K562 (cell line): ENCODE results near the gene GNAI3. TPM values are rescaled to one million over a fixed set of nuclear protein-coding genes. Genes with fewer than 3 reads are reported as not detected.
A peak's percentile ranks its signal among the peaks of the same experiment; 100 is the strongest.

Experiments
- ATAC-seq: fragments of 200-7000 bp; cut with Tn5 transposase; 3 replicates; pipeline ENCODE4 v1.9.1; 2020; ENCODE audit warnings: moderate library complexity
- BruUV-seq: library from RNA; stranded (reverse); fragments of 400-500 nt; replicated peaks from 2 replicates; lab custom pipeline; 2021; lab: Mats Ljungman, UMichigan
- CTCF ChIA-PET: fragments of 300-600 bp; formaldehyde crosslinking; extraction: SDS; loops from one replicate; lab custom pipeline; 2021; ENCODE audit warnings: low intra/inter-chr PET ratio; lab: Yijun Ruan, JAX
- POLR2A ChIA-PET: fragments of 300-600, 350-650 bp; sonication (Branson Sonifier 250); formaldehyde crosslinking; extraction: SDS; loops from one replicate; lab custom pipeline; 2021; ENCODE audit warnings: antibody characterized with exemption, inconsistent platforms; lab: Yijun Ruan, JAX
- DNase-seq, 4 experiments: peaks; one replicate each; pipeline versions ENCODE4 v3.0.0 to v3.0.0-alpha.2; 2011 to 2018; ENCODE audit warnings: low spot score in 3 of 4, mixed read lengths in 3 of 4; ENCODE audit errors: extremely low read depth in 1 of 4
- FAIRE-seq: peaks from 2 replicates; lab custom pipeline; 2011; peaks lifted over from hg19 to GRCh38; lab: Jason Lieb, UNC
- H2AFZ ChIP-seq: 2 replicates; pipeline ENCODE4 v1.6.0; 2011; ENCODE audit warnings: low read depth, low read length, control low read depth, inconsistent platforms
- H3K27ac ChIP-seq: fragments of 200-600 bp; 3 replicates; pipeline ENCODE4 v1.8.0; 2011; ENCODE audit warnings: low read depth, mild to moderate bottlenecking, control low read depth, inconsistent platforms, low read length, moderate library complexity, mixed read lengths; ENCODE audit errors: extremely low read depth
- H3K27me3 ChIP-seq, 2 experiments: fragments of 300-600 bp in 1 of 2; 2 replicates in 1 of 2; 3 replicates in 1 of 2; pipeline versions ENCODE4 v1.6.0 to v1.8.0; 2011; ENCODE audit warnings: inconsistent platforms in 2 of 2, low read length in 2 of 2, mild to moderate bottlenecking in 1 of 2, mixed read lengths in 1 of 2, moderate library complexity in 1 of 2; ENCODE audit not compliant: control insufficient read depth in 2 of 2, insufficient read depth in 2 of 2
- H3K36me3 ChIP-seq: fragments of 300-600 bp; 3 replicates; pipeline ENCODE4 v1.8.0; 2011; ENCODE audit warnings: mild to moderate bottlenecking, low read length, inconsistent platforms; ENCODE audit not compliant: control insufficient read depth, insufficient read depth
- H3K4me1 ChIP-seq, 2 experiments: fragments of 200-600 bp in 1 of 2; replicated peaks in 1 of 2; 2 replicates in 1 of 2; 3 replicates in 1 of 2; pipeline versions ENCODE4 v1.5.1 to v1.8.0; 2011; ENCODE audit warnings: inconsistent platforms in 2 of 2, low read length in 2 of 2, mild to moderate bottlenecking in 1 of 2, mixed read lengths in 1 of 2, moderate library complexity in 1 of 2; ENCODE audit not compliant: control insufficient read depth in 2 of 2, insufficient read depth in 2 of 2
- H3K4me2 ChIP-seq: 2 replicates; pipeline ENCODE4 v1.6.1; 2011; ENCODE audit warnings: low read length, control low read depth, inconsistent platforms, mixed read lengths; ENCODE audit not compliant: insufficient read depth
- H3K4me3 ChIP-seq: fragments of 200-600 bp; sonication (generic), shearing (Covaris generic); 2 replicates; pipeline ENCODE4 v1.5.1; 2016; ENCODE audit warnings: control low read depth, inconsistent platforms
- H3K79me2 ChIP-seq: fragments of 200-600 bp; 3 replicates; pipeline ENCODE4 v1.8.0; 2011; ENCODE audit warnings: low read length, inconsistent platforms; ENCODE audit not compliant: control insufficient read depth, insufficient read depth
- H3K9ac ChIP-seq, 2 experiments: 2 replicates each; pipeline versions ENCODE4 v1.6.0 to v1.6.1; 2011; ENCODE audit warnings: low read depth in 2 of 2, low read length in 2 of 2, control low read depth in 1 of 2, inconsistent platforms in 1 of 2, mild to moderate bottlenecking in 1 of 2, mixed read lengths in 1 of 2; ENCODE audit not compliant: insufficient read depth in 1 of 2
- H3K9me1 ChIP-seq: one replicate; pipeline ENCODE4 v1.6.0; 2011; ENCODE audit warnings: inconsistent platforms, mild to moderate bottlenecking, low read length, moderate library complexity; ENCODE audit not compliant: control insufficient read depth, insufficient read depth
- H3K9me3 ChIP-seq: replicated peaks from 2 replicates; pipeline ENCODE4 v1.5.1; 2011; ENCODE audit warnings: low read depth, low read length, inconsistent platforms; ENCODE audit not compliant: control insufficient read depth, insufficient read depth
- H4K20me1 ChIP-seq: replicated peaks from 2 replicates; pipeline ENCODE4 v1.6.1; 2011; ENCODE audit warnings: low read length, inconsistent platforms, mixed read lengths; ENCODE audit not compliant: control insufficient read depth, insufficient read depth
- ARID2 ChIP-seq: fragments of 450-650 bp; IDR thresholded peaks from 2 replicates; pipeline ENCODE4 v1.6.1; 2017; ENCODE audit warnings: antibody characterized with exemption, mild to moderate bottlenecking
- KLF13 ChIP-seq: fragments of 450-650 bp; IDR thresholded peaks from 2 replicates; pipeline ENCODE4 v1.6.1; 2016; ENCODE audit warnings: missing genetic modification characterization, low read depth, mild to moderate bottlenecking, missing compliant biosample characterization, moderate library complexity, borderline replicate concordance
- MTA1 ChIP-seq: fragments of 450-650 bp; IDR thresholded peaks from 2 replicates; pipeline ENCODE4 v1.6.1; 2017; ENCODE audit warnings: borderline replicate concordance
- NR2C1 ChIP-seq, 2 experiments: fragments of 450-650 bp; IDR thresholded peaks; 2 replicates each; pipeline ENCODE4 v1.6.1; 2017; ENCODE audit warnings: mild to moderate bottlenecking in 2 of 2, antibody characterized with exemption in 1 of 2, inconsistent platforms in 1 of 2, missing compliant biosample characterization in 1 of 2, missing genetic modification characterization in 1 of 2
- NR2C2 ChIP-seq, 2 experiments: fragments of 200-800 bp in 1 of 2; sonication (Bioruptor generic) in 1 of 2; sonication (generic) in 1 of 2; formaldehyde crosslinking in 1 of 2; IDR thresholded peaks; 2 replicates each; pipeline versions ENCODE4 v1.6.1 to v1.8.0; 2016 to 2022; ENCODE audit warnings: mild to moderate bottlenecking in 1 of 2, missing compliant biosample characterization in 1 of 2, missing genetic modification characterization in 1 of 2, missing genetic modification reagents in 1 of 2
- TSHZ1 ChIP-seq: fragments of 250-450 bp; sonication (Bioruptor Pico); IDR thresholded peaks from 2 replicates; pipeline ENCODE4 v1.4.0; 2020; ENCODE audit warnings: mild to moderate bottlenecking, moderate library complexity
- ZNF184 ChIP-seq: sonication (generic); formaldehyde crosslinking; IDR thresholded peaks from 2 replicates; pipeline ENCODE4 v1.5.0; 2020; ENCODE audit warnings: missing genetic modification reagents
- ZNF766 ChIP-seq: fragments of 200-800 bp; sonication (Bioruptor generic); conservative IDR thresholded peaks from 2 replicates; pipeline ENCODE4 v1.6.1; 2016; ENCODE audit warnings: missing genetic modification characterization, missing compliant biosample characterization
- WGBS: fragments of 100-300 bp; shearing (Covaris generic); methylation state at CpG from one replicate; pipeline ENCODE4 v1.1.6; 2016; ENCODE audit warnings: low coverage, mixed read lengths; ENCODE audit not compliant: insufficient coverage; ENCODE audit errors: missing lambda C conversion rate; 5-methylcytosine and 5-hydroxymethylcytosine counted together
- in situ Hi-C: fragments of 300-500 bp; cut with MboI; formaldehyde crosslinking; loops from 4 replicates; pipeline ENCODE4 v1.15.0; 2018; ENCODE audit warnings: inconsistent platforms, mixed read lengths
- intact Hi-C: fragments of 100-400 bp; cut with micrococcal nuclease; formaldehyde crosslinking; loops from 2 replicates; pipeline ENCODE4 v1.14.2; 2022
- polyA plus RNA-seq, 8 experiments: library from polyadenylated mRNA; depleted of rRNA in 4 of 8; stranded (reverse) in 5 of 8; unstranded in 3 of 8; fragments of >200 nt; fragmentation: Nextera tagmentation in 2 of 8; fragmentation: Illumina TruSeq in 1 of 8; extraction: Ambion mirVana in 2 of 8; extraction: Trizol in 1 of 8; gene quantifications; 2 replicates each; pipeline versions ENCODE4 v1.2.1 to v1.2.3, GENCODE V29; 2011 to 2014; ENCODE audit warnings: inconsistent platforms in 1 of 8, missing spikeins in 1 of 8
- total RNA-seq, 7 experiments: library from RNA; depleted of rRNA in 6 of 7; stranded (reverse); fragments of >200 nt in 6 of 7; fragmentation: Illumina TruSeq in 2 of 7; extraction: Trizol in 2 of 7; gene quantifications; 2 replicates each; pipeline versions ENCODE4 v1.2.1 to v1.2.3, GENCODE V29; 2011 to 2021; ENCODE audit warnings: low replicate concordance in 1 of 7
- TF ChIP-seq, protein P1 (sequence below), 2 experiments: IDR thresholded peaks; 2 replicates each; pipeline ENCODE4 v1.6.1; 2012; ENCODE audit warnings: improper control_type of control experiment in 2 of 2, low read depth in 2 of 2, low read length in 2 of 2, borderline replicate concordance in 1 of 2

Gene GNAI3
- total and polyA plus RNA-seq, 9 of the 15 experiments (the other 6 are each of a cell fraction or from before 2014, with no cell fraction given): 6.3 to 13.2 (median 8.9) TPM

- TF ChIP-seq ZNF766 (CRISPR knock-in tag) (no peak), ARID2 (no peak), MTA1 (no peak)
Observed at GRCh38 chr1:109657395-109657794, 109.0 kb downstream of the GNAI3 start (continued).

- intact Hi-C loops: no loop called here
Observed at GRCh38 chr1:109657970-109658369, 109.6 kb downstream of the GNAI3 start.

More at GRCh38 chr1:109657970-109658369, 109.6 kb downstream of the GNAI3 start:
- H2AFZ ChIP-seq: no peak overlapping the region
- H3K4me2 ChIP-seq: no peak overlapping the region
- peaks cover 14% of the 10 kb centered on the region; the same call in 2 of the 3 replicates for H3K36me3 ChIP-seq
- in situ Hi-C loops: no loop called here
- no peak overlapping the region; a peak in 1 of 4 replicates for H3K9ac ChIP-seq
- 75% methylated on average over 7 of the region's 7 CpGs for WGBS
- no peaks in the 10 kb centered on the region for H3K9me1 ChIP-seq
- ChIA-PET POLR2A (interaction anchor here (0.7 to 1.6 kb wide), 4 partner anchors 10 to 19 kb away, joined by 3 to 4 read pairs (median 3); partner anchors contain the start of gene GSTM2), CTCF (no interaction called here)
- H3K4me1 ChIP-seq: peaks cover 0 to 24% of the 10 kb centered on the region in 2 experiments; a peak in 3 of 5 replicates
- ATAC-seq (no peak), DNase-seq (no peak), FAIRE-seq (no peak)
- H3K27me3 ChIP-seq: no peaks in the 10 kb centered on the region
- H4K20me1 ChIP-seq: no peaks in the 10 kb centered on the region
- BruUV-seq: no TSS peak
- H3K79me2 ChIP-seq: 0 out of 3 replicates have a peak, but pooled peaks cover 2% of the 10 kb centered on the region
- no peak overlapping the region for H3K4me3 ChIP-seq
- TF ChIP-seq ZNF184 (CRISPR knock-in tag): no peak
- TF ChIP-seq TSHZ1 (CRISPR knock-in tag): no peak
- no peak for TF ChIP-seq NR2C2 (CRISPR knock-in tag; IDR thresholded peaks at IDR 0.05)
- TF ChIP-seq NR2C2 (tag; IDR thresholded peaks at IDR 0.05): peak; percentile 74; the same call in 1 of the 2 replicates
- TF ChIP-seq NR2C1 (IDR thresholded peaks at IDR 0.05): peak; percentile 75
- peak; percentile 85 for TF ChIP-seq NR2C1 (tag; IDR thresholded peaks at IDR 0.05)
- TF ChIP-seq, protein P1, sequence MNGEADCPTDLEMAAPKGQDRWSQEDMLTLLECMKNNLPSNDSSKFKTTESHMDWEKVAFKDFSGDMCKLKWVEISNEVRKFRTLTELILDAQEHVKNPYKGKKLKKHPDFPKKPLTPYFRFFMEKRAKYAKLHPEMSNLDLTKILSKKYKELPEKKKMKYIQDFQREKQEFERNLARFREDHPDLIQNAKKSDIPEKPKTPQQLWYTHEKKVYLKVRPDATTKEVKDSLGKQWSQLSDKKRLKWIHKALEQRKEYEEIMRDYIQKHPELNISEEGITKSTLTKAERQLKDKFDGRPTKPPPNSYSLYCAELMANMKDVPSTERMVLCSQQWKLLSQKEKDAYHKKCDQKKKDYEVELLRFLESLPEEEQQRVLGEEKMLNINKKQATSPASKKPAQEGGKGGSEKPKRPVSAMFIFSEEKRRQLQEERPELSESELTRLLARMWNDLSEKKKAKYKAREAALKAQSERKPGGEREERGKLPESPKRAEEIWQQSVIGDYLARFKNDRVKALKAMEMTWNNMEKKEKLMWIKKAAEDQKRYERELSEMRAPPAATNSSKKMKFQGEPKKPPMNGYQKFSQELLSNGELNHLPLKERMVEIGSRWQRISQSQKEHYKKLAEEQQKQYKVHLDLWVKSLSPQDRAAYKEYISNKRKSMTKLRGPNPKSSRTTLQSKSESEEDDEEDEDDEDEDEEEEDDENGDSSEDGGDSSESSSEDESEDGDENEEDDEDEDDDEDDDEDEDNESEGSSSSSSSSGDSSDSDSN (IDR thresholded peaks at IDR 0.05; ENCODE audit: borderline replicate concordance in 1 of 2, low read depth in 2 of 2, low read length in 2 of 2): no peak
- no peak for TF ChIP-seq KLF13 (tag)
- H3K27ac ChIP-seq: no peak overlapping the region
- no peaks in the 10 kb centered on the region for H3K9me3 ChIP-seq
